SH-SY5Y (cell line): ENCODE data around the gene PHETA2.

ENCODE experiments used
- GATA2 ChIP-seq: IDR thresholded peaks from 2 replicates; pipeline ENCODE4 v1.6.1; 2011; ENCODE audit warnings: mild to moderate bottlenecking, low read depth, low read length
- GATA3 ChIP-seq: IDR thresholded peaks from 2 replicates; pipeline ENCODE4 v1.6.1; 2011; ENCODE audit warnings: low read depth, mild to moderate bottlenecking, low read length, moderate library complexity

DNA sequence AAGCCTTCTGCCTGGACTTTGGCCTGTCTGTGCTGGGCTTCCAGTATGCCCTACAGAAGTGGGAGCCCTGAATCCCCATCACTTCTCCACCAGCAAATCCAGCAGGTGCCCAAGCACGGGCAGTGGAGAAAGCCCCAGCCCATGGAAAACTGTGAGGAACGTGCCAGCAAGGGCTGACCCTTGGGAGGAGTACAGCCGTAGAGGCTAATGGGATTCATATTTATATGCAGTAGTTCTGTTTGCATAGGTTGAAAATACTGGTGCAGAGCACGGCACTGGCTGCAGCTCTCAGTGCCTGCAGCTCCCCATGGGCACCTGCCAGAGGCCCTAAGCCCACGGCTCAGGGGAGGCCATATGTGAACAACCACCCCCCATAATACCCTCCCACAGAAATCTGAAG, 13.6 kb upstream of the PHETA2 start:
- no peak for TF ChIP-seq GATA2
- no peak for TF ChIP-seq GATA3
